GM18870 (cell line): ENCODE results near the gene PDCD2L.
"Not testable (repeated sequence)": the region's sequence is repeated elsewhere in the genome, so short reads cannot be mapped to it uniquely, and the experiment has no call there.

Experiments
- ATAC-seq: cut with Tn5 transposase; IDR thresholded peaks from one replicate; pipeline ENCODE4 v1.9.1; 2021; ENCODE audit warnings: moderate library complexity; ENCODE audit not compliant: unreplicated experiment

PDCD2L gene

GRCh38 chr19:34409189-34410164 is 5.3 kb downstream of the PDCD2L start:
- no peak for ATAC-seq

- ATAC-seq: no peak
These were observed 7.0 kb downstream of the PDCD2L start for GRCh38 chr19:34411216-34411615.

DNA sequence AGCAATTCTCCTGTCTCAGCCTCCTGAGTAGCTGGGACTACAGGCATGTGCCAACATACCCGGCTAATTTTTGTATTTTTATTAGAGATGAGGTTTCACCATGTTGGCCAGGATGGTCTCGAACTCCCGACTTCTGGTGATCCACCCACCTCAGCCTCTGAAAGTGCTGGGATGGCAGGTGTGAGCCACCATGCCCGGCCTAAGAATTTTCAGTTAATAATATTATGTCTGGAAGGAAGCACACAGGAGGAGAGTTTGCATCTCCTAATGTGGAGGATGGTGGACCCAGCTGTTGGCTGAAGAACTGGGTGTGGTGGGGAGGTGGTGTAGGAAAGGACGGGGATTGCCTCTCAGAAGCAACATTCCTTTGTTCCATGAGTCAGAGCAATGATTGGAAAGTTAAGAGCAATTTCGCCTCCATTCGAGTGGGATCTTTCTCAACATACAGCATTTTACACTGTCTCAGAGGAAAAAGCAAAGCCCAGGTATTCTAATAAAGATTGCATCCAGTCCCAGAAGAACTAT is 11.9 kb downstream of the PDCD2L start:
- ATAC-seq: no peak

DNA sequence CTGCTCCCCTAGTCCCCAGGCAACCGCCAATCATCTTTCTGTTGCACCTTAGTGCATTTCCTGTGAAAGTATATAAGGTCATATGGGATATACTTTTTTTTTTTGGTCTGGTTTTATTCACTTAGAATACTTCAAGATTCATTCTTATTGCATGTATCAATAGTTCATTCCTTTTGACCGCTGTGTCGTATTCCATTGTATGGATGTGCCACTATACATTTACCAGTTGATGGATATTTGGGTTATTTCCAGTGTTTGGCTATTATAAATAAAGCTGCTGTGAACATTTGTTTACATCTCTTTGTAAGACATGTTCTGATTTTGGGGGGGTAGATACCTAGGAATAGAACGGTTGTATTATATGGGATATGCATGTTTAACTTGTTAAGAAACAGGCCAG is 14.1 kb downstream of the PDCD2L start:
- ATAC-seq: no peak

GRCh38 chr19:34426096-34426661 is 22.0 kb downstream of the PDCD2L start:
- no peak for ATAC-seq

GRCh38 chr19:34428549-34429285 is 24.5 kb downstream of the PDCD2L start:
- no peak for ATAC-seq

DNA sequence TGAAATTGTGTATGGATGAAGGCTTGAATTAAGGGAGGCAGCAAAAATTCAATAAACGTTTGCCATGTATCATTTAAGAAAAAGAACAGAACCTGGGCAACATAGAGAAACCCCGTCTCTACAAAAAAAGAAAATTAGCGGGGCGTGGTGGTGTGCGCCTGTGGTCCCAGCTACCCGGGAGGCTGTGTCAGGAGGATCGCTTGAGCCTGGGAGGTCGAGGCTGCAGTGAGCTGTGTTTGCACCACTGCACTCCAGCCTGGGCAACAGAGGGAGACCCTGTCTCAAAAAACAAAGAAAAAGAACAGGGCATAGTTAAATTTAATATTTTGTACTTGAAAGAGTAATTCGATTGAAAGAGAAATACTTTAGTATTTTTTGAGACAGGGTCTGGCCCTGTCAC is 25.4 kb downstream of the PDCD2L start:
- no peak for ATAC-seq

DNA sequence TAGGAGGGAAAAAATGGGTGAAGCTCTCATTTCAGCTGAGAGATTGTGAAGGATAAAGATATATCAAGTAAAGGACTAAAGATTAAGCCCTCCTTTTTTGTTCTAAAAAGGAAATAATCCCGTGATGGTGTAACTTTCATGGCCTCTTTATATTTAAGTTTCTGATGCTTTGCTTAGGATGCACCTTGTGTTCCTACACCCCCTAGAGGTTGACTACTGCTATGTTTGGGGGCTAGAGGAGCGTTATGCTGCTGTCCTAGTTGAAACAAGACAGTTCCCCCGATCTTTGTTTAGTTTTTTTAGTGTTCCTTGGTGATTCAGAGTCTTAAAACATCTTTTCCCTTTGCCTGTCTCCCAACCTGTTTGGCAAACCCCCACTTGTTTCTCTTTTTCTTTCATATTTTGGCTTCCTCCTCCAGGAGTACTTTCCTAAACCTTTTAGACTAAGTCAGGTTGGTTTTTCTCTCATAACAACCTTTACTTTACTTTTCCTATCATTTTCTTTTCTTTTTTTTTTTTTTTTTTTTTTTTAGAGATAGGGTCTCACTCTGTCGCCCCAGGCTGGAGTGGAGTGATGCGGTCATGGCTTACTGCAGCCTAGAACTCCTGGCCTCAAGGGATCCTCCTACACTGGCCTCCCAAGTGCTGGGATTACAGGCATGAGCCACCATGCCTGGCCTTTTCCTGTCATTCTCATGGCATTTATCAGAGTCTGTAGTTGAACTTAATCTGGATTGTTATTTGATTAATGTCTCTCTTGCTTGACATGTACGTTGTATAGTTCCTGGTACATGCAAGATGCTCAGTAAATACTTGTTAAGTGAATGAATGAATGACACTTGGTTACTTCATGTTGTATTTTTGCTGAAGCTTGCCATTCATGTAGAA is 26.8 kb downstream of the PDCD2L start:
- ATAC-seq: no peak

- no peak for ATAC-seq
These were observed 27.6 kb downstream of the PDCD2L start for GRCh38 chr19:34431681-34432402.

DNA sequence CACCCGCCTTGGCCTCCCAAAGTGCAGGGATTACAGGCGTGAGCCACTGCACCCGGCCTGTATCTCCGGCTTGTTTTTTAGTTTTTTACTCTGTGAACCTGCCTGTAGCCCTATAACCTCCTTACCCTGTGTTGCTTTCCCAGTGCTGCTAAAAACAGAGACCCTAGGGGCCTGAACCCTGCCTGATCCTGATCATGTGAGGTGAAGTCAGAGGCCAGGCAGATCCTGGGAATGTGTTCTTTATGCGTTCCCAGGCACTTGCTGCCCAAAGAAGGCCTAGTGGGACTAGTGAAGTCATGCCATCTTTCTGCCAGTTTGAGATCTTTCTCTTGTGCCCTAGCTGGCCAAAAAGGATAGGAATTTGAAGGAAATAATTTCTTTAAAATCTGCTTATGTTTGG is 28.6 kb downstream of the PDCD2L start:
- ATAC-seq: no peak

DNA sequence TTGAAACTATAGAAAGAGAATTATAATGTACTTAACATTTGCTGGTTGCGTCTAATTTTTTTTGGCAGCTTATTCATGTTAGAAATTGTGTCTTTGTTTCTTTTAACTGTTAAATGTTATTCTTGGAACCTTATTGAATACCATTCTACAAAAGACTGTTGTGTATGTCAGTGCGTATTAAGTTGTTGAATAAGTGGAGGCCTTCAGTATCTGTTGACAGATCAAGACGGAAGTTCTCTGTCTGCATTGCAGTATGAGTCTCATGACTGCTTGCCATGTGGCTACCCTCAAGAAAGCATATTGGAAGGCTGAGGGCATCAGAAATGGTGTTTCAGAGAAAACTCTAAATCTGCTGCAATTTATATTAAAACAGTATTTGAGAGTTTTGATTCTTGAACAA is 32.5 kb downstream of the PDCD2L start:
- no peak for ATAC-seq

GRCh38 chr19:34448191-34448590 is 44.0 kb downstream of the PDCD2L start:
- ATAC-seq: no peak

- ATAC-seq: no peak
These were observed 48.5 kb downstream of the PDCD2L start for GRCh38 chr19:34452723-34453122.

- ATAC-seq: no peak
These were observed 49.9 kb downstream of the PDCD2L start for GRCh38 chr19:34454091-34454490.

DNA sequence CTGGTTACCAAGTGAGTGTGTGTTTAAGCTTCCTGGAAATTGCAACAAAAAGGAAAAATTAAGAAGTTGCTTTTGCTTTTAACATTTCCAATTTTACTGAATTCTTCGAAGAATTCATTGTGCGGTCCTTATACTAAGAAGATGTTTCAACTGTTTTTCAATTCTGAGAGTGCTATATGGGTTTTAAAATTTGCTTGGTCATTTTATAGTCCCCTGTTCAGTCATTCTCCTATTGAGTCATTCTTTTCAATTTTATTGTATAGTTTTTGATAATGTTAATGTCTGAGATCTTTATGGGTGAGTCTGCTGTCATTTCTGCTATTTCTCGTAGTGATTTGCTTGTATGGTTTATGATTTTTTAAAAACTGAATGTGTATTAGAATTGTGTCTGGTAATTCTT is 50.5 kb downstream of the PDCD2L start:
- no peak for ATAC-seq

DNA sequence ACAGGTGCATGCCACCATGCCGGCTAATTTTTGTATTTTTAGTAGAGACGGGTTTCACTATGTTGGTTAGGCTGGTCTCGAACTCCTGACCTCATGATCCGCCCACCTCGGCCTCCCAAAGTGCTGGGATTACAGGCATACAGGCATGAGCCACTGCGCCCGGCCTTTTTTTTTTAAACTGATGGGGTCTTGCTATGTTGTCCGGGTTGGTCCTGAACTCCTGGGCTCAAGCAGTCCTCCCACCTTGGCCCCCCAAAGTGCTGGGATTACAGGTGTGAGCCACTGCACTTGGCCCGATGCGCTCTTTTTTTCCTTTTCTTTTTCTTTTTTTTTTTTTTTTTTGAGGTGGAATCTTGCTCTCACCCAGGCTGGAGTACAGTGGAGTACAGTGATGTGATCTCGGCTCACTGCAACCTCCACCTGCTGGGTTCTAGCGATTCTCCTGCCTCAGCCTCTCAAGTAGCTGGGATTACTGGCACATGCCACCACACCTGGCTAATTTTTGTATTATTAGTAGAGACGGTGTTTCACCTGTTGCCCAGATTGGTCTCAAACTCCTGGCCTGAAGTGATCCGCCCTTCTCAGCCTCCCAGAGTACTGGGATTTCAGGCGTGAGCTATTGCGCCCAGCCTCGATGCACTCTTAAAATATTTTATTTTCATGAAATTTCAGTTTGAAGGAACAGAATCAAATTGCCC is 51.7 kb downstream of the PDCD2L start:
- ATAC-seq: not testable (repeated sequence)

DNA sequence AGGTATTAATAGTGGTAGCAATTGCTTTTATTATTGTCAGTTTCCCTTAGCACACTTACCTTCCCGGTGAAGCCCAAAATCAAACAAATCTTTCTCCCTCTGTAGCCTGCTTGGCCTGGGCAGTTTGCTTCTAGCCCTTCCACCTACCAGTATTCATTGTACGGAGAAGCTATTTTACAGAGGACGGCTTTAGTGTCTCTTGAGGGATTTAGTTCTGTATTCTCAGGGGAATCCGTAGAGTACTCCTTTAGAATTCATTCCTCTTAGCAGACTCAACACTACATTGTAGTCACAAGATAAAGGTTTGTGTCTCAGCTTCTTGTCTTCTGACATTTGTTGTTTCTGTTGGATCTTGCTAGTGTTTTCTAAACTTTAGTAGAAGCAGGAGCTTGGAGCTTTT is 53.2 kb downstream of the PDCD2L start:
- ATAC-seq: no peak

DNA sequence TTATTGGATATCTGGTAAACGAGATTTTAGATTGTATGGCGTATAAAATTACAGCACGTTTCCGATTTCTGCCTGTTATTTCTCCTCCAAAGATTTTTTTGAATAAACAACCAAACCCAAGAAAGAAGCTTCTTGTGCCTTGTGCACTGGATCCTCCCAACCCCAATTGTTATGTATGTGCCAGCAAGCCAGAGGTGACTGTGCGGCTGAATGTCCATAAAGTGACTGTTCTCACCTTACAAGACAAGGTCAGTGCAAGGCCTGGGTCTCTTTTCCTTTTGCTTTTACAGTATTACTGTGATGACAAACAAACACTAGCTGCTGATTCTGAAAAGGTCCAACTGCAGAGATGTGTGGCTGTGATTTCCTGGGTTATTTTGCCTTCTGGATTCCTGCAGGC is 54.5 kb downstream of the PDCD2L start:
- ATAC-seq: no peak

- ATAC-seq: no peak
These were observed 55.4 kb downstream of the PDCD2L start for GRCh38 chr19:34459614-34460013.
